Stimulated activated CD4-positive, alpha-beta T cell treated with anti-CD3 and anti-CD28 coated beads, Interleukin-1b, Interleukin-23, amount 100 ng/mL, for 48 hours (primary cell): Measurements from ENCODE around the gene GTF2A2.
A peak's percentile ranks its signal among the peaks of the same experiment; 100 is the strongest.
"Not testable (repeated sequence)": the region's sequence is repeated elsewhere in the genome, so short reads cannot be mapped to it uniquely, and the experiment has no call there.

ENCODE experiments used
- DNase-seq: peaks from one replicate; pipeline ENCODE4 v3.0.0-alpha.2; 2020

The GTF2A2 gene

GRCh38 chr15:59668556-59668955 lies 11.2 kb upstream of the GTF2A2 start:
- no peak for DNase-seq

- no peak for DNase-seq
These were observed 4.9 kb upstream of the GTF2A2 start for GRCh38 chr15:59662260-59662659.

GRCh38 chr15:59659366-59659765 lies 2.1 kb upstream of the GTF2A2 start:
- no peak for DNase-seq

- DNase-seq, result peak; percentile 4
These were observed 365 bp upstream of the GTF2A2 start for GRCh38 chr15:59657635-59658125.

GRCh38 chr15:59654046-59654445 lies 3.3 kb downstream of the GTF2A2 start:
- no peak for DNase-seq

- no peak for DNase-seq
These were observed 7.7 kb downstream of the GTF2A2 start for GRCh38 chr15:59649603-59650002.

- DNase-seq, result no peak
These were observed 10.2 kb downstream of the GTF2A2 start for GRCh38 chr15:59647085-59647484.

GRCh38 chr15:59646277-59646676 lies 11.0 kb downstream of the GTF2A2 start:
- DNase-seq, result no peak

GRCh38 chr15:59645812-59646211 lies 11.5 kb downstream of the GTF2A2 start:
- not testable (repeated sequence) for DNase-seq

- DNase-seq, result no peak
These were observed 12.6 kb downstream of the GTF2A2 start for GRCh38 chr15:59644756-59645155.

- DNase-seq, result no peak
These were observed 15.0 kb downstream of the GTF2A2 start for GRCh38 chr15:59642351-59642750.

- DNase-seq, result not testable (repeated sequence)
These were observed 19.8 kb downstream of the GTF2A2 start for GRCh38 chr15:59637507-59637906.

GRCh38 chr15:59636184-59636583 lies 21.1 kb downstream of the GTF2A2 start:
- DNase-seq, result no peak

GRCh38 chr15:59632714-59633113 lies 24.6 kb downstream of the GTF2A2 start:
- DNase-seq, result no peak

GRCh38 chr15:59622289-59622688 lies 35.0 kb downstream of the GTF2A2 start:
- DNase-seq, result peak; percentile 65

GRCh38 chr15:59618406-59618805 lies 38.9 kb downstream of the GTF2A2 start:
- no peak for DNase-seq

- DNase-seq, result no peak
These were observed 40.9 kb downstream of the GTF2A2 start for GRCh38 chr15:59616379-59616778.

- no peak for DNase-seq
These were observed 41.7 kb downstream of the GTF2A2 start for GRCh38 chr15:59615661-59616060.

GRCh38 chr15:59614153-59614552 lies 43.2 kb downstream of the GTF2A2 start:
- DNase-seq, result no peak

GRCh38 chr15:59611276-59612260 lies 45.7 kb downstream of the GTF2A2 start, which contains the start of gene GCNT3:
TSS of gene GCNT3 (plus strand) at chr15:59611783. CDS start at chr15:59618239, 6,456 bp downstream.
- DNase-seq, result no peak

- DNase-seq, result no peak
These were observed 47.3 kb downstream of the GTF2A2 start for GRCh38 chr15:59609730-59610712.

GRCh38 chr15:59605994-59606393 lies 51.3 kb downstream of the GTF2A2 start:
- DNase-seq, result no peak

GRCh38 chr15:59598461-59598860 lies 58.9 kb downstream of the GTF2A2 start:
- DNase-seq, result no peak
